NK-92 (cell line): ENCODE data around the gene TENM4.

Source experiments
- DNase-seq: peaks from one replicate; lab custom pipeline; 2025; ENCODE audit not compliant: unreplicated experiment; lab: John Stamatoyannopoulos, UW

TENM4 gene

DNA sequence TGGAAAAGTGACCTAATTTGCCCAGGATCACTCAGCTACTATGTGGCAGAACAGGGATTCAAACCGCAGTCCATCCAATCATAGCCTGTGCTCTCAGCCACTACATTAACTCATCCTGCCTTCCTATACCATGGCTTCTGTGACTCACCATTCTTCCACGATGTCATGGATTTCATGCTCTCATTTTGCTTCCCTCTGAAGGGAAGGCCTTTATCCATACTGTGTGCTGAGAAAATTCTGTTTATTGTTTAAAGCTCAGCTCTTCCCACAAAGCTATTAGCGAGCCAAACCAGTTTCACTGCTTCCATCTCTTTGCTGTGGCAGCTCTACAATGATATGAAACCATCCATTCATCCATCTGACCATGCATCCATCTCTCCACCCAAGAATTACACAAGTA, 289.9 kb downstream of the TENM4 start:
- DNase-seq = no peak

DNA sequence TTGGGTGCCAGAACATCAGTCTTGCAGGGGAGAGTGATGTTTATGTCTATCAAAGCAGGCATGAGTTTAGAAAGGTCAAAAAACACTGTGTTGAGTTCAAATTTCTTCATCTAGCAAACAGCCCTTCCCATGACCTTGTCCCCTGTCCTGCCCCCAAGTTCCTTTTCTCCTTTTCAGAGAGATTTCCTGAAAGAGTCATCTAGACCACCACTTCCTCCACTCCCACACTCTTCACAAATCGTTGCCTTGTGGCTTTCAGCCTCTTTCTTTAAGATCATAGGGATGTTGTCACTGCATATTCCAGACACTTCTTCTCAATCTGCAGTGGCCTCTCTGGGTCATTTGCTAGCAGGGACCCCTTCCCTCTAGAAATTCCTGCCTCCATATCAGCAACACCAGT, 290.5 kb downstream of the TENM4 start:
- no peak for DNase-seq

DNA sequence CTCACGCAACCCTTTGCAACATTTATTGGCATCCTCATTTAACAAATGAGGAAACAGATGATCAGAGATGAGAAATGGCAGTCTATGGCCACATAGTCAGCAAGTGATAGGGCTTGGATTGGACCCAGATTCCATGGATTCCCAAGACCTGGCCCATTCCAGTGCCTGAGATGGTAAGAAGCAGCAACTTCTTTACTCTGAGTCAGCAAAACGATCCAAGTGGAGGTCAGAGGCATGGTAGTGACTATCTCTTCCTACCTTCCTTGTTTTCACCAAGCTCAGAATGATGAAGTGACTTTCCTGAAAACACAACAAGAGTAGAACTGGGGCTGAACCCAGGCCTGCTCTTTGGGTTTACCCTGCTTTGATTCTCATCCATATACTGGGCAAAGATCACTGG, 293.1 kb downstream of the TENM4 start:
- DNase-seq = no peak

DNA sequence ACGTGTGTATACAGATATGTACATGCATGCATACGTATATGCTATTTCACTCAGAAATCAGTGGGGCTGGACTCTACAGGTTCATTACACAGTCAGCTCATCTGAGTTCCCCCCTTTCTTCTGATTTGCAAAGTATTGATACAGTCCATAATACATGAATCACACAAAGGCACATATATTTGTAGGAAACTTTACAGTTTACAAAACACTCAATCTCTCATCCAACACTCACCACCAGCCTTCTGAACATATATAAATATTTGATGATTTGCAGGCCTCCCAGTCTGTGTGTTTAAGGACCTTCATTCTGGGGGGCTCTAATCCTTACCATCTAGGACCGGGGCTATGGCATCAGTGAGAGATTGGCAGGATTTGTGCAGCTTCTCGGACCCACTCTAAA, 293.8 kb downstream of the TENM4 start:
- DNase-seq = no peak

DNA sequence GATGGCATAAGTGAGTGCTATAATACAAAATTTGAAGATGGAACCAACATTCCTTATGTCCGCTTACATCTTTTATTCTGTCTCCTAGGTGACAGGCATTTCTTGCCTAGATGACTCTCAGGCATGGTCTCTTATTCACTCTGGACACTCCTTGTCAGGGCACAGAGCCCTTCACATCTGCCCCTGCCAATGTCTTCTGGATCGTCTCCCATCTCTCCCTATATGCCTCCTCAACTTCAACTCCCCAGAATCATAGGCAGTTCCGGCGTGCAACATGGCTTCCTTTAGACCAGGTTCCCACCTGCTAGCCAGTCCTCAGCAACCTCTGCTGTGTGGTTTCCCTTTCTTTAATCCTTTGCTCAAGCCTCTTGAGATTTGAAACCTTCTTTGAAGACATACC, 300.9 kb downstream of the TENM4 start:
- no peak for DNase-seq

DNA sequence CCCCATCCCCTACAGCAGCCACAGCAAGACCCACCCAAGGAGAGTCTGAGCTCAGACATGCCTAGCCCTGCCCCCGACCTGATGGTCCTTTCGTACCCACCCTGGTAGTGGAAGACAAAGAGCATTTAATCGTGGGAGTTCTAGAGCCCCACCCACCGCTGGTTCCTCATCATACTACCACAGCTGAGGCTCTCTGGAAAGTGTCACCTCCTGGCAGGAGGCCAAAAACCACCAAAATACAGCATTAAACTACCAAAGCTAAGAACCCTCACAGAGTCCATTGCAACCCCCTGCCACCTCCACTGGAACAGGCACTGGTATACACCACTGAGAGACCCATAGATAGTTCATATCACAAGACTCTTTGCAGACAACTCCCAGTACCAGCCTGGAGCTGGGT, 311.1 kb downstream of the TENM4 start:
- DNase-seq = no peak

DNA sequence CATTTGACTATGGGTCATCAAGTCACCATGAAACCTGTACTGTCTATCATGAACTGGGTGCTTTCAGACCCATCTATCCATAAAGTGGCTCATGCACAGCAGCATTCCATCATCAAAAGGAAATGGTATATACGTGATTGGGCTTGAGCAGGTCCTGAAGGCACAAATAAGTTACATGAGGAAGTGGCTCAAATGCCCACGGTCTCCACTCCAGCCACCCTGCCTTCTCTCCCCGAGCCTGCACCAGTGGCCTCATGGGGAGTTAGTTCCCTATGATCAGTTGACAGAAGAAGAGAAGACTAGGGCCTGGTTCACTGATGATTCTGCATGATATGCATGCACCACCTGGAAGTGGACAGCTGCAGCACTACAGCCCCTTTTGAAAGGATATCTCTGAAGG, 312.5 kb downstream of the TENM4 start:
- DNase-seq = no peak

DNA sequence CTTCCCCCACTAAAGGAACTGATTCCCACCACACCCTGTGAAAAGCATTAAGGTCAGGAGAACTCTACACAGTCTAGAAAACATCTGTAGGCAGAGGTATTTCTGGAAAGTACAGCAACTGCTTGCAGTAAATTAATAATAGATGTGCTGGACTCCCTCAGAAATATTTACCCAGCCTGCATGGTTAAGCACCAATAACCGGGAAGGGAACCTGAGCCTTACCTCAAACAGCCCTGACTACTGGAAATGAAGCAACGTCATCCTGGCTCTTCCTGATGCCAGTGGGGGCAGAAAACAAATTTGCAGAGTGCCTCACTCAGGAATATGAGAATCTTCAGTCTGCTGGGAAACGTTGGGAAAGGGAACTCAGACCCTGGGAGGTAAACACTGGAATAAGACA, 318.1 kb downstream of the TENM4 start:
- DNase-seq = no peak

DNA sequence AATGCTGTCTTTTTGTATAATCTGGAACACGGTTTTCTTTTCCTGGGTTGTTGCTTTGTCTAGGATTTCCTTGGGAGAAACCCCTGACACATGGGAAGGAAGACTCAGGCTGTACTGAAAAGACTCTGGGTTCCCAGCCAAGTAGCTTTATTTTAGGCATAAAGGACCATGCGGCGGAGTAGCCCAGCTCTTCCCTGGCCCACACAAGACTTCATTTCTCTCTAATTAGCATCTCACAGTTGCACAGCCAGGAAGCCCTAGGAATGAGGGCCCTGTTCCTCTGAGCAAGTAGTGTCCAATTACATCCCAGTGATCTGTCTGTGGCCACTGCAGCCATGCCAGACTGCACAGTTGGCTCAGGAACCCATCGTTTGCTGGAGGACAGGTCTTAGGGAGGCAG, 319.5 kb downstream of the TENM4 start:
- DNase-seq = no peak

DNA sequence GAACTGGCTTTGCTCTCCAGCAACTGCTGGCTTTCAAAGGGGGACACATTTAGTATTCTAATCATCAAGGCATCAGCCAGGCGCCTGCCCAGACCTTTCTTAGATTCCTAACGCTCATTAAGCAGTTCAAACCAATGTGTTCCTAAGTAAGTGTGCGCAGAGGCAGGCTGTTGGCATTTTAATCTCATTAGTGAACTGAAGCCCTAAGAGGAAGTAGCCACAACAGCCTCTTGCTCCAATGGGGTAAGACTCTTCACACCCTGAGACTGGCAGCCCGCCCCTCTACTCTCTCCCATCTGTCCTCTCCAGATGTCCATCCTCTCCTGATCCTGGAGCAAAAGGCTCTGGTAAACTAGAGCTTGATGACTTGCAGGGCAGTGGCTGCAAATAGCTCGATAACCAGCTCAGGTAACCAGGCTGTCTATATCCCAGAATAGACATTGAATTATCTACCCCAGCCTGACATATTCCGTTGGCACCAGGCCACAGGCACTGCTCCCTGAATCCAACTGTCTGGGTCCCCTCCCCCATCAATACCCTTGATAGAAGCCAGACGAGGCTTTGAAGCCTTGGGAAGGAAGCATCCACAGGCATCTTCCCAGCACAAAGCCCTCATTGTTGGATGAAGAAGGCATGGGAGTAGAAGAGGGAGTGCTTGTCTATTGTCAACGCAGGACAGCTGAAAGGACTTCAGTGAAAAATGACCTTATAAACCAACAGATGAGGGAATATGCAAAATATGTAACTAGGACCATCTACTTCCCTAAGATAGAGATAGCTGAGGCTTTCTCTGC, 321.1 kb downstream of the TENM4 start:
- DNase-seq = no peak

DNA sequence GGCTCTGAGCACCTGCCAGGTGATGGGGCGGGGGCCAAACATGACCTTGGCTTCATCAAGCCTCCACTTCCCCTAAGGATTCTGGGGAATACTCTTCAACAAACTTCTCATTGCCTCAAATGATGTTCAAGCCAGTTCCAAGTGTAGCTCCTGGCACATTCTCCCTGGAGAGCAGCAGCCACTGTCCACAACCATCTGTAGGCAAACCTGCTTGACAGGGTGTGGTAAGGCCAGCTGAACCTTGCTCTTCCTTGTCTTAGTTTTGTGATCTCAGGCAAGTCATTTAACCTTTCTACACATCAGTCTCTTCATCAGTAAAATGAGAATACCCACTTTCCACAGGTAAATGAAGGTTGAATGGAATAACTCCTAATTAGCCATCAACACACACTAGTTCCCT, 323.3 kb downstream of the TENM4 start:
- DNase-seq = no peak

DNA sequence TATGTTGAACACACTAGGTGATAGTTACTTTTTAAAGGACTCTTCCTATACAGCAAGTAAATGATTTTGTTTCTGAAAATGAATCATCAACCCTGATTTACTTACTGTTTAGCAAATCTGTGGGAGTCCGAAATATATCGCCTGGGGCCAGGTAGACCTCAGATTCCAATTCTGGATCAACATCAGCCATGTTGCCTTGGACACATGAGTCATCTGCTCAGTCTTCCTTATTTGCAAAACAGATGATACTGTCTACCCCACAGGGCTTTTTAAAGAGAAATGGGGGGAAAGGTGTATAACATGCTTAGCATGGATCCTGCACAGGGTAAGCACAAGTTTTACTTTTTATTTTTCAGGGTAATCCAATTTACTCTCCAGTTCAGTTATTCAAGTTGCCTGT, 324.2 kb downstream of the TENM4 start:
- no peak for DNase-seq

DNA sequence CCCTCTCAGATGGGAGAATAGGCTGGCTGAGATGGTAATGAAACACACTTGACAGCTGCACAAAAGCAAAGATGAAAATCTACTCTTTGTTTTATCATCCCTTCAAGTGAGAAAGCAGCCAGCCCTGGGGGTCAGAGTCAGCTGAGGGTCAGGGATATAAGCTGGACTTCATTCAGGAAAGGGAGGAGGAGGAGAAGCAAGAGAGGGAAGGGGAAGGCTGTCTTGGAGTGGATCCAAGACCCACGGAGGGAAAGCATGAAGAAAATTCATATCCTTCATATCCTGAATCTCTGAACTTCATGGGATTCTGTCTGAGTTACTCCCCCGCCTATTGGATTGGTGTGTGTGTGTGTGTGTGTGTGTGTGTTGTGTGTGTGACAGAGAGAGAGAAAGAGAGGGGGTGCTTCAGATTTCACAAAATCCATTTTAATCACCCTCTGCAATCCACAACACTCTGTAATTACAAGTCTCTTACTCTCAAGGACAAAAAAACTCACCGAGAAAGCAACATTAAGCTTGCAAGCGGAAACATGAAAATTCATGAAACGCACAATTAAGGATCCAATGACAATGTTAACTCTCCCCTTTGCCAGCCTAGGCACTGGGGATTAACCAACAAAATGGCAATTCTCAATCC, 327.7 kb downstream of the TENM4 start:
- no peak for DNase-seq

DNA sequence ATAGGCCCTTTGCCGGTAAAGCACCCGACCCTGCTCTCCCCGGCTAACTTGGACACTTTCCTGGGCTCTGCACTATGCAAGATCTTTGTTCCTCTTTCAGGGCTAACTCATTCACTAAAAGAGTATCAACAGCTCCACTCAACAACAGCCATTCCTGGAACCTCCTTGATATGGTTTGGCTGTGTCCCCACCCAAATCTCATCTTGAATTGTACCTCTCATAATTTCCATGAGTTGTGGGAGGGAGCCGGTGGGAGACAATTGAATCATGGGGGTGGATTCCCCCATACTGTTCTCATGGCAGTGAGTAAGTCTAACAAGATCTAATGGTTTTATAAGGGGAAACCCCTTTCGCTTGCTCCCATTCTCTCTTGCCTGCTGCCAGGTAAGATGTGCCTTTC, 330.0 kb downstream of the TENM4 start:
- no peak for DNase-seq

DNA sequence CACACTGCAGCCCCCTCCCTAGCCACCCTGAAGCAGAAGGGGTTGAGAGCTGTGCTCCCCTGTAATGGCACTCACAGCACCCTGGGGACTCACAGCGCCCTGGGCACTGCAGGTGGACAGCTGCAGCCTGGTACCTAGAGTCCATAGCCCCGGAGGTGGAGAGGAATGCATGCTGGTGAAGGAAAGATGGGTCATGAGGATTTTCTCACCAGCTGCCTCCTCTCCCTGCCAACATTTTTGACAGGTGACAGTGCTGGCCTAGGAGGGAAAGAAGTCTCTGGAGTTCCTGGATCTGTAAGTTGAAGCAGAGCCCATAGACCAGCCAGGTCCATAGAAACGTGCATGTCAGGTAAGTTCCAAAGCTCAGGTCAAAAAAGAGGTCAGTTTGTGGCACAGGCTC, 330.5 kb downstream of the TENM4 start:
- no peak for DNase-seq

DNA sequence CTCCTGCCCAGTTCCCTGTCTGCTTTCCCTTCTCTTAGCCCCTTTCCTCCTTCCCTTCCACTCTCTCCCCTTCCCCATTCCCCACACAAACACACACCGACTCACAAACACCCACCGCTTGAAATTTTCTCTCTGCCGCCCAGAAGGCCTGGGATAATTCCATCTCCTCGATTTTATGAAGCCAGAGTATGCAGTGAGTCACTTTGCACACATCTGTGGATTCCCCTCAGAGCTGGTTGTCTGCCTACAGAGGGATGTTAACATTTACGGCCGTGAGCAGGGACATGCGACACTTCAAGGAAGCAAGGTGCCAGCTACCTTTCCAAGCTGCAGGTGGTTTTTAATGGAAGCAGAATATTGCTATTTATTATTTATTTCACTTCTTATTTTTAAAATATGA, 332.0 kb downstream of the TENM4 start:
- no peak for DNase-seq

DNA sequence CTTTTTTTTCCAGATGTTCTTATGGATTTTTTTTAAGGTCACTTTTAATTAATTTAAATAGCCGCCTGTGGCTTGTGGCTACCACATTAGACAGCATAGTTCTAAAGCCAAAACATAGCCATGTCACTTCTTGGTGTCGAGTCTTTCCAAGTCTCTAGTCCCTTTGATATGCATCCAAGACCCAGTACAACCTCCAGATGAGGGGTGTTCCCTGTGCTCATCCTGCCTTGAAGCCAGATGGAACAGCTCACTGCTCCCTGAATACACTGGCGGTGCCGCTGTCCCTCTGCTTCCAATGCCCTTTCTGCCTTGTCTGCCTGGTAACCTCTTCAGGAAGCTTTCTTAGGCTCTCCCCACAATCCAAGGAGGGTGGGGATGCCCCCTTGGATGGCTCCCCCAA, 338.0 kb downstream of the TENM4 start:
- no peak for DNase-seq

DNA sequence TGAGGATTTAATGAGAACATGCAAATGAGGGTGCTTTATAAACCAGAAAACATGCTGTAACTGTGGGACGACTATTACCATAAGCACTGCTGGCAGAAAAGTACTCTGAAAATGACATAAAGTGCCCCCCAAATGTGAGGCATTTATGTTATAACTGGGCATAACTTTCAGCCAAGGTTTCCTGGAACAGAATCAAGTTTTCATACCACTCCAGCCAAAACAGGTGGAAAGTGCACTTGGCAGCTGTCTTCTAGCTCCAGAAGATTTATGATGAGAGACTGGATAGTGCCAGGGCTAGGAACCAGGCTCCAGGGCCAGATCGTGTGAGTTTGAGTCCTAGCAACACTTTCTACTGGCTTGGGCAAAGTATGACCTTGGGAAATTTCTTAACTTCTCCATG, 339.2 kb downstream of the TENM4 start:
- no peak for DNase-seq

DNA sequence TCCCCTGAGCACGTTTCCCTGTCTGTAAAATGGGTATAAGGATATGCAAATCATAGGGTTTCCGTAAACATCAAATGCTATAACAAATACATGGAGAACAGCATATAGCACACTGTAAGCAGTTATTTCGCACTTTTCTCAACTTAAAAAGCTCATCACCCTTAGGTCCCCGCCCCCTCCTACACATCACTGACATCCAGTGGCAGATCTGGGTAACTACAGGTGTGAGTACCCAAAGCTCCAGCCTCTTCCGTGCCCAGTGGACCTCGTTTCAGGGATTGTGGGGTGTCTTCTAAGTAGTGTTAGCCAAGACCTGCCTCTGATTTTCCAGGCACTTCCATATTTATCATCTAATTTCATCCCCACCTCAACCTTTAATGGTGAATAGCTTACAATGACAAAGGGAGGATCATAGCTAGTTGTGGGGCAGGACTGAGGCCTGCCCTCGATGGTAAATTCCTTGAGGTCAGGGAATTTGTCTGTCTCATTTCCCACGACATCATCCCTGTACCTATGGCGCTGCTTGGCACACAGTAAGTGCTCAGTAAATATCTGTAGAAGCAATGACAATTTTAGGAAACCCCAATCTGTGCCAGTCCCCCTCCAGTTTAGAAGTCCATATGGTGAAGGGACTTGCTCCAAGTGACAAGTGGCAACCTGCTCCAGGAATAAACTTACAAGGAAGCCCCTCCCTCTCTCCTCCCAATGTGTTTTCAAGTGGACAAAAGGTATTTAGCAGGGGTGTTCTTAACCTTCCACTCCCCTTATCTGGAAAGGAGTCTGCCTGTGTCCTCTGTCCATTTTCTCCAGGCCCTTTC, 340.5 kb downstream of the TENM4 start:
- DNase-seq = no peak

DNA sequence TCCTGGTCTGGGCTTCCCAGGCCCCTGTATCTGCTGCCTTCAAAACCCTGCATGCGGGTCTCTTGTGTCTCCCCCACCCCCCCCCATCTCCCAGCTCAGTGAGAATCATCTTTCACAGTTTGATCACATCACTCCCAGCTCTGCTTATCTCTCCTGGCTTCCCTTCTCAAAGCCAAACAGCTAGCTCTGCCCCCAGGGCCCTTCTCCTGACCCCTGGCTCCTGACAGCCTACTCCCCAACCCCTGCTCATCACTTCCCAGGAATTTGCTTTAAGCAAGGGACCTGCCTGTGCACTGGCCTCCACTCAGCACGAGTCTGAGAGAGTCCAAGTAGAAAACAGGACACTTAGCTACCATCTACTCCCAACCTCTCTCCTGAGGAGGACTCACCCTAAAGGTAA, 342.7 kb downstream of the TENM4 start:
- no peak for DNase-seq

DNA sequence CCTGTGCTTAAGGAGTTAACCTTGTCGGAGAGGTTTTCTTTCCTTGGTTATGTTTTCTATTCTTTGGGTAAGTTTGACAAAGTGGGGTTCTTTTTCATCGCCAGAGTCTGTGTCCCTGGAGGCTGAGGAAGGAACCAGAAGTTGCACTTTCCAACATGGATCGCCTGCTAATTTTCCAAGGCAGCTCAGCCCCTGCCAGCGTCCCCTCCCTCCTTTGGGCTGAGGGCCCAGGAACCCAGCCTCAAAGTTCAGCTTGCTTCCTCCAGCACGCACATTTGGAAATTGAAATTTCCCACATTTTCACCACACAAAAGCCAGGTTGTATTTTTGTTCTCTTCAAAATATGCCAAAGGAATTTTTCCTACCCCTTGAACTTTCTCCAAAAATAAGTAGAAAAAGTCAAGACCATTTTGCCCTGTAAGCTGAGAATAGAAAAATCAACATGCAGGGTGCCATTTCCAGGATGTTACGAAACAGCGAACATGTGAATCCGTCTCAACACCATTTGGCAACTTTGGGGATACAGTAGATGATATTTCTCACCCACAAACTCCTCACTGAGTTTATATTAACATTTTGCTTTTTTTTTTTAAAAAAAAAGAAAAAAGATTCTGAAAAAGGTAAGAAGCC, 343.5 kb downstream of the TENM4 start:
- DNase-seq = no peak

DNA sequence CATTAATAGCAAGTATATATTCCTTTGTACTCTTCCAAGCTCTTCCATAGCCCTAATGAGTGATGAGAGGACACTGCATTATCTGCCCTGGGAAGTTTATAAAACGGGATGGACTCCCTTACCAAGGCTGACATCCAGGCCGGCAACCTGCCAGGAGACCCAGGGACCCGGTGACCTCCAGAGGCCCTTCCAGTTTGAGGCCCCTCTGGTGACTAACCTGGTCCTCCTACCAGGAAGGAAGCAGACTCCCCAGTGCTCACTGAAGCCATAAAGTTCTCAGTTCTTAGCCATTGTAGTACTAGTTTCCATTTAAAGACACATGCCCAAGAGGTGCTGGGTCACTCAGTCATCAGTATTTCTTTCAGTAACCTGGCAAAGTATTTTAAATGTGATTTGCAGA, 345.4 kb downstream of the TENM4 start:
- no peak for DNase-seq
